ENCODE measurements around the gene RFX1.

Gene RFX1

GRCh38 chr19:13960863-13961784 is 45.0 kb downstream of the RFX1 start:
- DNase-seq (ENCODE audit: low spot score) = no peak

GRCh38 chr19:13959962-13960862 is 45.9 kb downstream of the RFX1 start:
- no peak for DNase-seq (ENCODE audit: low spot score)

- DNase-seq (ENCODE audit: low spot score) = no peak
These were observed 46.8 kb downstream of the RFX1 start for GRCh38 chr19:13959141-13959961.

GRCh38 chr19:13958043-13958442 is 48.1 kb downstream of the RFX1 start:
- DNase-seq (ENCODE audit: low spot score) = no peak

GRCh38 chr19:13957051-13957450 is 49.1 kb downstream of the RFX1 start:
- no peak for DNase-seq (ENCODE audit: low spot score)

- DNase-seq (ENCODE audit: low spot score) = no peak
These were observed 49.8 kb downstream of the RFX1 start for GRCh38 chr19:13956365-13956744.

- DNase-seq (ENCODE audit: low spot score) = no peak
These were observed 50.3 kb downstream of the RFX1 start for GRCh38 chr19:13955662-13956364.

GRCh38 chr19:13954185-13954584 is 51.9 kb downstream of the RFX1 start:
- DNase-seq (ENCODE audit: low spot score) = no peak

- peak; percentile 53 for DNase-seq (ENCODE audit: low spot score)
These were observed 53.1 kb downstream of the RFX1 start for GRCh38 chr19:13952931-13953531.

- peak; percentile 100 for DNase-seq (ENCODE audit: low spot score)
These were observed 53.8 kb downstream of the RFX1 start, which contains the start of gene DCAF15 for GRCh38 chr19:13952154-13952930. TSS of gene DCAF15 (plus strand) at chr19:13952509. CDS start at chr19:13952513, 4 bp downstream.

- DNase-seq (ENCODE audit: low spot score) = no peak
These were observed 54.3 kb downstream of the RFX1 start for GRCh38 chr19:13951799-13952153.

GRCh38 chr19:13951043-13951442 is 55.1 kb downstream of the RFX1 start:
- no peak for DNase-seq (ENCODE audit: low spot score)

GRCh38 chr19:13946414-13946813 is 59.7 kb downstream of the RFX1 start:
- no peak for DNase-seq (ENCODE audit: low spot score)

- no peak for DNase-seq (ENCODE audit: low spot score)
These were observed 64.0 kb downstream of the RFX1 start for GRCh38 chr19:13942023-13942684.

GRCh38 chr19:13938301-13939064 is 67.6 kb downstream of the RFX1 start, which contains the start of gene PODNL1:
TSS of gene PODNL1 (minus strand) at chr19:13938417. CDS start at chr19:13938181, 236 bp downstream.
- no peak for DNase-seq (ENCODE audit: low spot score)

GRCh38 chr19:13937479-13938300 is 68.4 kb downstream of the RFX1 start:
- DNase-seq (ENCODE audit: low spot score) = no peak

- DNase-seq (ENCODE audit: low spot score) = no peak
These were observed 70.2 kb downstream of the RFX1 start for GRCh38 chr19:13935765-13936510.
